Lower leg skin (tissue), 4 donors: Measurements from ENCODE around the gene PSD2. TPM values are rescaled to one million over a fixed set of nuclear protein-coding genes. Genes with fewer than 3 reads are reported as not detected.

Experiments used
- DNase-seq, 2 donors: peaks; one replicate each; pipeline ENCODE4 v3.0.0-alpha.2; 2019; ENCODE audit warnings: low spot score in 2 of 2
- H3K4me3 ChIP-seq: fragments of 200-600 bp; sonication (generic); 2 replicates; pipeline ENCODE4 v1.5.1; 2017; ENCODE audit warnings: mild to moderate bottlenecking, low read depth; ENCODE audit not compliant: poor library complexity, severe bottlenecking
- CTCF ChIP-seq, 3 donors: fragments of 450-650 bp; IDR thresholded peaks; one replicate each; pipeline ENCODE4 v1.5.1; 2016; ENCODE audit warnings: antibody characterized with exemption in 3 of 3, mild to moderate bottlenecking in 3 of 3, moderate library complexity in 2 of 3
- POLR2A ChIP-seq, 2 donors: fragments of 450-650 bp; IDR thresholded peaks; one replicate each; pipeline ENCODE4 v1.6.1; 2016 to 2017; ENCODE audit warnings: antibody characterized with exemption in 2 of 2, mild to moderate bottlenecking in 1 of 2, moderate library complexity in 1 of 2
- WGBS, 2 donors: methylation state at CpG; one replicate each; pipeline ENCODE4 v1.1.5; 2018; 5-methylcytosine and 5-hydroxymethylcytosine counted together
- intact Hi-C: fragments of 100-400 bp; cut with DNase I; formaldehyde crosslinking; loops from one replicate; pipeline ENCODE4 v1.15.0; 2023; ENCODE audit warnings: low total_unique reads
- total RNA-seq, 4 donors: library from RNA; depleted of rRNA; stranded (reverse); fragments of >200 nt; gene quantifications; one replicate each; pipeline ENCODE4 v1.1.0, GENCODE V29; 2016

Gene PSD2
- total RNA-seq, 4 donors from 2014 or later, result 0.15 to 0.30 (median 0.16) TPM

GRCh38 chr5:139878093-139878492 is 82.5 kb downstream of the PSD2 start:
- WGBS, 2 donors, result 98 to 100% methylated on average over 1 to 3 of the region's 3 CpGs
- no peak for DNase-seq
- H3K4me3 ChIP-seq, result no peak overlapping the region
- TF ChIP-seq CTCF (IDR thresholded peaks at IDR 0.05) (no peak), POLR2A (IDR thresholded peaks at IDR 0.05) (no peak)
- intact Hi-C loops, result no loop called here

- TF ChIP-seq CTCF (IDR thresholded peaks at IDR 0.05), result no peak
- no peak for TF ChIP-seq POLR2A (IDR thresholded peaks at IDR 0.05)
- H3K4me3 ChIP-seq, result no peak overlapping the region
- intact Hi-C loops, result no loop called here
Observed at GRCh38 chr5:139880416-139881142, 85.0 kb downstream of the PSD2 start.

GRCh38 chr5:139881143-139881733 is 85.6 kb downstream of the PSD2 start:
- 65 to 75% methylated on average over 5 of the region's 5 CpGs for WGBS, 2 donors
- H3K4me3 ChIP-seq, result no peak overlapping the region
- intact Hi-C loops, result no loop called here
- DNase-seq, result no peak
- TF ChIP-seq POLR2A (IDR thresholded peaks at IDR 0.05) (no peak), CTCF (IDR thresholded peaks at IDR 0.05) (no peak)

More at GRCh38 chr5:139880416-139881142, 85.0 kb downstream of the PSD2 start:
- WGBS, 2 donors, result 60 to 63% methylated on average over 18 of the region's 18 CpGs
- DNase-seq, result no peak

- WGBS, 2 donors, result 59 to 62% methylated on average over 3 of the region's 3 CpGs
- intact Hi-C loops, result no loop called here
- no peak overlapping the region for H3K4me3 ChIP-seq
- no peak for DNase-seq
- TF ChIP-seq CTCF (IDR thresholded peaks at IDR 0.05), result no peak
- no peak for TF ChIP-seq POLR2A (IDR thresholded peaks at IDR 0.05)
Observed at GRCh38 chr5:139882316-139882715, 86.7 kb downstream of the PSD2 start.

GRCh38 chr5:139882961-139883539 is 87.4 kb downstream of the PSD2 start:
- intact Hi-C loops, result no loop called here
- WGBS, 2 donors, result 42 to 55% methylated on average over 6 to 9 of the region's 10 CpGs
- TF ChIP-seq CTCF (IDR thresholded peaks at IDR 0.05) (no peak), POLR2A (IDR thresholded peaks at IDR 0.05) (no peak)
- no peak overlapping the region for H3K4me3 ChIP-seq
- no peak for DNase-seq
